OCI-LY1 (cell line): Measurements from ENCODE around the gene TCHH.

Source experiments
- H2AFZ ChIP-seq: fragments of 200-600 bp; sonication (generic), shearing (Covaris generic); 2 replicates; pipeline ENCODE4 v1.6.0; 2014; ENCODE audit warnings: antibody characterized with exemption, mild to moderate bottlenecking, low read length
- H3F3A ChIP-seq: fragments of 200-600 bp; sonication (generic), shearing (Covaris generic); 2 replicates; pipeline ENCODE4 v1.6.0; 2014; ENCODE audit warnings: mild to moderate bottlenecking, antibody characterized with exemption, low read length, moderate library complexity; ENCODE audit not compliant: insufficient read depth
- H3K27ac ChIP-seq: fragments of 200-600 bp; sonication (generic); 2 replicates; pipeline ENCODE4 v1.5.1; 2014; ENCODE audit warnings: low read length, mixed run types, mild to moderate bottlenecking, low read depth; ENCODE audit not compliant: poor library complexity, severe bottlenecking
- H3K27me3 ChIP-seq: fragments of 200-600 bp; sonication (generic); 2 replicates; pipeline ENCODE4 v1.6.0; 2014; ENCODE audit warnings: antibody characterized with exemption, mild to moderate bottlenecking, low read length, moderate library complexity; ENCODE audit not compliant: insufficient read depth
- H3K36me3 ChIP-seq: fragments of 200-600 bp; sonication (generic); 2 replicates; pipeline ENCODE4 v1.6.1; 2014; ENCODE audit warnings: mild to moderate bottlenecking, antibody characterized with exemption, low read length, moderate library complexity, mixed read lengths; ENCODE audit not compliant: insufficient read depth
- H3K4me1 ChIP-seq: fragments of 200-600 bp; sonication (generic); 2 replicates; pipeline ENCODE4 v1.5.1; 2014; ENCODE audit warnings: mild to moderate bottlenecking, low read length, moderate library complexity; ENCODE audit not compliant: insufficient read depth, severe bottlenecking
- H3K4me2 ChIP-seq: fragments of 200-600 bp; sonication (generic), shearing (Covaris generic); 2 replicates; pipeline ENCODE4 v1.6.1; 2014; ENCODE audit warnings: low read length
- H3K4me3 ChIP-seq: fragments of 200-600 bp; sonication (generic); 2 replicates; pipeline ENCODE4 v1.5.1; 2014; ENCODE audit warnings: low read length, low read depth, mild to moderate bottlenecking, mixed read lengths; ENCODE audit not compliant: poor library complexity, severe bottlenecking
- H3K79me2 ChIP-seq: fragments of 200-600 bp; shearing (Covaris generic); 2 replicates; pipeline ENCODE4 v1.6.1; 2016; ENCODE audit warnings: mixed run types, low read length, mixed read lengths; ENCODE audit not compliant: insufficient read depth
- H3K9ac ChIP-seq: fragments of 200-600 bp; sonication (generic), shearing (Covaris generic); 2 replicates; pipeline ENCODE4 v1.6.1; 2014; ENCODE audit warnings: mild to moderate bottlenecking, low read length, mixed read lengths
- H3K9me2 ChIP-seq: fragments of 200-600 bp; sonication (generic), shearing (Covaris generic); 2 replicates; pipeline ENCODE4 v1.6.1; 2014; ENCODE audit warnings: low read depth, mild to moderate bottlenecking, low read length, mixed read lengths
- H3K9me3 ChIP-seq: fragments of 200-600 bp; shearing (Covaris generic); 2 replicates; pipeline ENCODE4 v1.6.1; 2014; ENCODE audit warnings: low read length, mixed read lengths
- H4K20me1 ChIP-seq: fragments of 200-600 bp; sonication (generic), shearing (Covaris generic); 2 replicates; pipeline ENCODE4 v1.6.0; 2016; ENCODE audit warnings: mild to moderate bottlenecking, low read length; ENCODE audit not compliant: insufficient read depth
- CTCF ChIP-seq: fragments of 200-600 bp; sonication (generic), shearing (Covaris generic); IDR thresholded peaks from 2 replicates; pipeline ENCODE4 v1.5.1; 2017; ENCODE audit warnings: mild to moderate bottlenecking, antibody characterized with exemption, low read length, moderate library complexity, mixed read lengths
- EZH2 ChIP-seq: fragments of 200-600 bp; sonication (generic), shearing (Covaris generic); IDR thresholded peaks from 2 replicates; pipeline ENCODE4 v1.8.0; 2017; ENCODE audit warnings: borderline replicate concordance, mixed run types, mild to moderate bottlenecking, antibody characterized with exemption, low read length, moderate library complexity, mixed read lengths

Gene TCHH

GRCh38 chr1:152109231-152109997 lies 5.8 kb downstream of the TCHH start:
- no peaks in the 10 kb centered on the region for H3K9me2 ChIP-seq
- no peak overlapping the region for H2AFZ ChIP-seq
- H3K27me3 ChIP-seq = no peaks in the 10 kb centered on the region
- H3K4me1 ChIP-seq = no peaks in the 10 kb centered on the region
- no peaks in the 10 kb centered on the region for H3K9me3 ChIP-seq
- no peaks in the 10 kb centered on the region for H3K79me2 ChIP-seq
- H3K9ac ChIP-seq = no peak overlapping the region
- H3F3A ChIP-seq = no peaks in the 10 kb centered on the region
- TF ChIP-seq EZH2 (no peak), CTCF (no peak)
- H3K4me3 ChIP-seq = no peak overlapping the region
- H3K36me3 ChIP-seq = no peaks in the 10 kb centered on the region
- no peaks in the 10 kb centered on the region for H4K20me1 ChIP-seq
- no peak overlapping the region for H3K27ac ChIP-seq
- H3K4me2 ChIP-seq = no peak overlapping the region

GRCh38 chr1:152108882-152109222 lies 6.4 kb downstream of the TCHH start:
- H3K4me1 ChIP-seq = no peaks in the 10 kb centered on the region
- no peaks in the 10 kb centered on the region for H3K36me3 ChIP-seq
- TF ChIP-seq CTCF (no peak), EZH2 (no peak)
- H3K4me2 ChIP-seq = no peak overlapping the region
- no peak overlapping the region for H3K27ac ChIP-seq
- H2AFZ ChIP-seq = no peak overlapping the region
- H4K20me1 ChIP-seq = no peaks in the 10 kb centered on the region
- H3K79me2 ChIP-seq = no peaks in the 10 kb centered on the region
- no peaks in the 10 kb centered on the region for H3F3A ChIP-seq
- H3K27me3 ChIP-seq = no peaks in the 10 kb centered on the region
- H3K9me2 ChIP-seq = no peaks in the 10 kb centered on the region
- no peak overlapping the region for H3K9ac ChIP-seq
- H3K4me3 ChIP-seq = no peak overlapping the region
- no peaks in the 10 kb centered on the region for H3K9me3 ChIP-seq

GRCh38 chr1:152107984-152108881 lies 7.0 kb downstream of the TCHH start:
- Histone ChIP-seq H3K27me3 (no peaks in the 10 kb centered on the region), H2AFZ (no peak overlapping the region), H3K27ac (no peak overlapping the region), H3K4me3 (no peak overlapping the region), H3K9ac (no peak overlapping the region), H3F3A (no peaks in the 10 kb centered on the region), H3K4me1 (no peaks in the 10 kb centered on the region), H4K20me1 (no peaks in the 10 kb centered on the region), H3K9me3 (no peaks in the 10 kb centered on the region), H3K4me2 (no peak overlapping the region), H3K9me2 (no peaks in the 10 kb centered on the region), H3K79me2 (no peaks in the 10 kb centered on the region), H3K36me3 (no peaks in the 10 kb centered on the region)
- TF ChIP-seq EZH2 (no peak), CTCF (no peak)
